ENCODE measurements around the gene VENTX.
"Not testable (repeated sequence)": the region's sequence is repeated elsewhere in the genome, so short reads cannot be mapped to it uniquely, and the experiment has no call there.

VENTX gene

DNA sequence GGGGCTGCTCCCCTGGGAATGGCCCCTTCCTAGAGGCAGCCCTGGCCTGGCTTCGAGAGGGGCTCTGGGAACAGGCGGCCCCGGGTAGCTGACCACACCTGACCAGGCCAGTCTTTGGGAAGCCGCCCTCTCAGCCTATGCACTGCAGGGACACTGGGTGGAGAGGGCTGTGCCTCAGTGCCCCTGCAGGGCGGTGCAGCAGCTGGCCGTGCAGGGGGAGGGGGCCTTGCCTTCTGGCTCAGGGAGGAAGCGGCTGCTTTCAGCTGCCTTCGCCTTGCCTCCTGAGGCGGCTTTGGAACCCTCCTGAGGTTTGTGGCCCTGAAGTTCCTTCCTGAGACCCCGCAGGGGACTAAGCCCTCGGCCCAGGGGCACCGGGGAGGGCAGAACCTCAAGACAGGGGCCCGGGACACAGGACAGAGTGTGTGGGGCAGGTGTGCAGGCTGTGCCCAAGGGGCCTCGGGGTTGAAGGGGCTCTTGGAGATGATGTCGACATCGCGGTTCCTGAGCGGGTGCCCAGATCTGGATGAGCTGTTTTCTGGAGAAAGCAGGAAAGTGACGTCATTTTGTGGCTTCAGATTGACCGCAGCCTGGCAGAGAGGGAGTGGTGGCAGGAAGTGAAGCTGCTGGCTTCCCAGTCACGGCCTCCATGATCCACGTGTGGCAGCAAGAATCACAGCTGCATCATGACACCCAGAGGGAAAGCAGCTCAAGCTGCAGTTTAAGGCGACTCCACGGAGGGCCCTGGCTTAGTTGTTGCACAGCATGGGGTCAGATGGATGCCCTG is 21.4 kb downstream of the VENTX start:
- DNase-seq = peak; percentile 53 to 92 (median 70)

DNA sequence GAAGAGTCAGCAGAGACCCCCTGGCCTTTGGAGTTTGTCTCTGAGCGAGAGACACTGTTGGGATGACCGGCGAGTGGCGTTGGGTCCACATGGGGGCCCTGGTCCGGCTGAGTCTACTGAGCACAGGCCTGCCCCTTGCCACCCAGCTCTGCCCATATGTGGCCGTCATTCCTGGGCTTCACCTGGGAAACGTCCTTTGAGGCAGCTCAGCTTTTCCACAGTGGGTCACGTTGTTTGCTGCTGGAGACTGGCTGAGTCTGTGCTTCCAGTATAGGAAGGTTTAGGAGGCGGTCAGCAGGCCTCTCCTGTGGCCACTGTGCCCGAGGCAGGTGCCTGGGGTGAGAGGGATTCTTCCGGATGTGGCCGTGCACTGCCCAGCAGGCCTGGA is 21.9 kb downstream of the VENTX start:
- no peak for DNase-seq

DNA sequence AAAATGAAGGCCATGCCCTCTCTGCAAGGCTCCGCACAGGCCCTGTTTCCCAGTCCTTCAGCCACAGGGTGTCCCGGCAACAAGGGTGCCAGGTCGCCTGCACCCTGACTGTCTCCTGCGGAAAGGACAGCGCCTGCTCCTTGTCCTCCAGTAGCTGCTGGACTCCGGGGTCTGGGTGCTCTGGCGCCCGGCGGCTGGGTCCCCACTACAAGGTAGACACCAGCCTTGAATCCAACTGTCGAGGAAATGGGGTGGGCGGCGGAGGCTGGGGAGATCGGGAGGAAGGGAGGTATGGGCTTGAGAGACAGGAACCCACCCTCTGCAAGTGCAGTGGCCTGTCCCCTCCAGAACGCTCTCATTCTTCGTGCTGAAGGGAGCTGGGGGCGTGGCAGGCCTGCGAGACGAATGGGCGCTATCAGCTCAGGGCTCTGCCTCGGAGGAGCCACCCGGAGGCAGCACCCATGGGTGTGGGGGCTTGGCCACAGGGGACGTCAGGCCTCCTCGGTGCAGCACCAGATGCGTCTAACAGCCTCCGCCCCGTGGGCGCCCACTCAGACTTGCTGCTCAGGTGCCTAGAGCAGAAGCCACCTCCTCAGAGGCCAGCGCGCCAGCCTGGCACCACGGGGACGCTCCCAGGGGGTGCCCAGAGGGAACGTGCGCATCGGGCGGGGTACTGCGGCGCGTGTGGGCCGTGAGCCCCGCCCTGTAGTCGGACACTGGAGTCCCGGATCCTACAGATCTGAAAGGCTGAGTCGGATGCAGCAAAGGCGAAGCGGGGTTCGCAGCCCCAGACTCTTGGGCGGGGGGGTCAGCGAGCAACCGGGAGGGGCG is 23.5 kb downstream of the VENTX start:
- DNase-seq = peak; percentile 49 to 63 (median 53)

GRCh38 chr10:133261726-133262325 is 24.2 kb downstream of the VENTX start:
- peak; percentile 73 to 86 (median 78) for DNase-seq

- no peak for DNase-seq
Observed at GRCh38 chr10:133262696-133263095, 25.0 kb downstream of the VENTX start.

- DNase-seq = no peak
Observed at GRCh38 chr10:133263674-133264073, 26.0 kb downstream of the VENTX start.

GRCh38 chr10:133264461-133264860 is 26.8 kb downstream of the VENTX start:
- peak in 2 of 5 donors; percentile 36 to 75 for DNase-seq

DNA sequence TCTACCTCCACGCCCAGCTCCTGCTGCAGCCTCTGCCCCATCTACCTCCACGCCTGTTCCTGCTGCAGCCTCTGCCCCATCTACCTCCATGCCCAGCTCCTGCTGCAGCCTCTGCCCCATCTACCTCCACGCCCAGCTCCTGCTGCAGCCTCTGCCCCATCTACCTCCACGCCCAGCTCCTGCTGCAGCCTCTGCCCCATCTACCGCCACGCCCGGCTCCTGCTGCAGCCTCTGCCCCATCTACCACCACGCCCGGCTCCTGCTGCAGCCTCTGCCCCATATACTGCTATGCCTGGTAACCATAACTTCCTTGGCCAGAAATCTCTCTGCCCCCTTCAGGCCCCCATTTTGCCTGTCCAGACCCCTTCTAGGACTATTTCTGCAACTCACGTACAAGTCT is 27.4 kb downstream of the VENTX start:
- DNase-seq = not testable (repeated sequence)

- no peak for DNase-seq
Observed at GRCh38 chr10:133266056-133266795, 28.6 kb downstream of the VENTX start.

DNA sequence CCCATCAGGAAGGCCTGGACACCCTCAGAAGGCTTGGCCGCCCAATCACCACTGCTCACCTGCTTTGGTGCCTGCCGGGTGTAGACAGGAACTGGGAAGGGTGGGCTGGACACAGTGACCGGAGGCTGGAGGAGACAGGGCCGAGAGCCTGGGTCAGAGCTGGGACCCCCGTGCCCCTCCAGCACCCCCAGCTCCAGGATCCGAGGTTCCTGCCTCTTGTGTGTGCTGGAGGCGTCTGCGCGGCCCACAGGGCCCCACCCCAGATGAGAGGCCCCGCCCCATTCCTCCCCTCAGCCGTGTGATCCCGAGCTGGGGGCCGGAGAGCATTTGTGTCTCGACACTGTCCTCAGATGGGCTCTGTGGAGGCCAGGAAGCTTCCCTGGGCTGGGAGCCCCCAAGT is 29.6 kb downstream of the VENTX start:
- DNase-seq = no peak

DNA sequence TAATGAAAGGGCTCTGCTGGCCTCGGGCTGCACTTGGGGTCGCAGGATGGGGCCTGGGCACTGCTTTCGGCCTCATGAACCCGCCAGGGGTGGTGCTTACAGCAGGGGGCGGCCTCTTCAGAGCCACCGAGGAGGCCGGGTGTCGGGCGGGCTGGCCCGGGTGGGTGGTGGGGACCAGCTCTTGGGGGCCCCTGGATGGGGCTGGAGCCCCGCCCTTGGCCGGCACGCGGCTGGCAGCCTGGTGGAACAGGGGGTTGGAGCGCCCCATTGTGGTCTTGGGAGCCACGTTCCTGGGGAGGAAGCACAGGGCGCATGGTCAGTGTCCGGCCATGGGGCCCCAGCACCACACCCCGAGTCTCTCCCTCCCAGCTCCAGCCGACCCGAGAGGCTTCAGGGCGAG is 30.2 kb downstream of the VENTX start:
- no peak for DNase-seq

DNA sequence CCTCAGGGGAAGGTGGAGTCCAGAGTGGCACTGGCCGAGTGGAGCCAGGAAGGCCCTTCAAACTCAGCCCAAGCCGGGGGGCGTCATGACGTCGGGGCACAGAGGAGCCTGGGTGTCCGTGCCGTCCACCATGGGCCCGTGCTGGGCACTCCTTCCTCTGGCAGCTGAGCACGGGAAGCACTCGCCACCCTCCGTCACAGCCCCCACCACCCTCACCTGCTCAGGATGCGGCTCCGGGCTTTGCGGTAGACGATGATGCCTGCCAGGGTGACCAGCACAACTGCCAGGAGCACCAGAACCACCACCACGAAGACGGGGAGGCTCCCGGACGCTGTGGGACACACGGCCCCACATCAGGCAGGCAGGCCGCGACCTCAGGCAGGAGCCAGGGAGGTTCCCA is 30.9 kb downstream of the VENTX start:
- DNase-seq = no peak

DNA sequence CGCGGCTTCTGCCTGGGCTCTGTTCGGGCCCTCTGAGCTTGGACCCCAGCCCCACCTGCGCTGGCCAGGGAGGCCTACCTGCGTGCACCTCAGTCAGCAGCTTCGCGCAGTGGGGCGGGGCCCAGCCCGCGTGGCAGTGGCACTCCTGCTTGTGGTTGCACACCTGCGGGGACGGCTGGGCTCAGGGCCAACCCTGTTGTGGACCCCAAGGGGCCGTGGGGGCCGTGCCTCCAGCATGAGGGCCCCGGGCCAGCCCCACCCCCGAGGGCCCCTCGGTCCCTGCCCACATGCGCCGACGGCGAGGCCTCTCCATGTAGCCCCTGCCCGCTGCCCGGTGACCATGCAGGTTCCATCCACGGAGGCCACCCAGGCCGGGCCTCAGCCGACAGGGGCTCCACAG is 31.7 kb downstream of the VENTX start:
- no peak for DNase-seq

DNA sequence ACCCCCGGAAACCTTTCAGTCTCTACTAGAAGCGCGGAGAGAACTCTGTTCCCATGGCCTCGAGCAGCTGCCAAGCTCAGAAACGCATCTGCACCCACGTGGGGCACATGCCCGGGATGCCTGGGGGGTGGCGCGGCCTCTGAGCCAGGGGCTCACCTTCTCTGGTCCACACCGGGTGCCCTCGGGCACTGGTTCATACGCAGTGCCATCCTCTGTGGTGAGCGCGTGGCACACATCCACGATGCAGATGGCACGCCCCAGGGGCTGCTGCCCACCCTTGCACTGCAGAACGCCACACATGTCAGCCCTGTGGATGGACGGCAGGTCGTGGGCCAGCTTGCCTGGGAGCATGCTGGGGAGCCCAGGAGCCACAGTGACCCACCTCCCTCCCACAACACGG is 32.5 kb downstream of the VENTX start:
- DNase-seq = no peak

DNA sequence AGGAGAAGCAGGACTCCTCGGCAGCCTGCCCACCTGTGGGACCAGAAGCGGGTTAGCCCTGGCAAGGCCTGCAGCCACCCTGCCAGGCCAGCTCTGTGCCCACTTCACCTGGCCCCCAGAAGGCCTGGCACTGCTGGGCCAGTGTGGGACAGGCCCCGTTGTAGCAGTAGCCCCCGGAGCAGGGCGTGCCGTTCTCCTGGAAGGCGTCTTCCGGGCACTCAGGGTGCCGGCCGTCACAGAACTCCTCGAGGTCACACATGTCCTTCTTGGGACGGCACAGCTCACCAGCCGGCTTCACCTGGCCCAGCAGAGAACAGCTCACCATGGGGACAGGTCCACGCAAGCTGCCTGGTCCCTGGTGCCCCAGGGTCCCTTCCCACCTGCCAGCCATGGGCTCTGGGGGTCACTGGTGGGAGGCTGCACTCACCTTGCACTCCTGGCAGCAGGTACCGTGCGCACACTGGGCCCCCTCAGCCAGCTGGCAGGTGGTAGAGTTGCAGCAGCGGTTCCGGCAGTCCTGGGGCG is 33.2 kb downstream of the VENTX start:
- no peak for DNase-seq

GRCh38 chr10:133271521-133272300 is 34.1 kb downstream of the VENTX start:
- no peak for DNase-seq

DNA sequence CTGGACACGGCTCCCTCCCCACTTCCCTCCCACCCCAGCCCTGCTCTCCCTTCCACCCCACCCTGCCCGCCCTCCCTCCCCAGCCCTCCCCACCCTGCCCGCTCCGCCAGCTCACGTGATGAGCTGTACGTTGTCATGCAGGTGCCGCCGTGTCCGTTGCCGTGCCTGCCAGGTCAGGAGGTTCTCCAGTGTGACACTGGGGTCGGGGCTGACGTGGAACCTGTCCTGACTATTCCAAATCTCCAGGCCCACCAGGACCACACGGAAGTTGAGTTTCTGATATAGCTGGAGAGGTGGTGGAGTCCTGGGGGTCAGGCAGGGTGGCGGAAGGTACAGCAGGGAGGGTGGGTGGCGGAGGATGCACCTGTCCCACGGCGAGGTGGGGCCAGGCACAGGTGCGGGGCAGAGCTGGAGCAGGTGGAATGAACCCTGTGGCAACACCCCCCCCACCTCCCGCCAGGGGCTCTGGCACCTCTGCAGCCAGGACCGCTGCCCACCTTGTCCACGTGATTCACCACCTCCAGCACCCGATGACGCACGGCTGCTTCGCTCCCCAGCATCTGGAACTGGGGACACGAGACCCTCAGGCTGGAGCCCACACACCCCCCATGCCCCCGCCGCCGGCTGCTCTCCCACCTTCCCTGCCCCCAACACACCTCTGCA is 34.8 kb downstream of the VENTX start:
- no peak for DNase-seq

GRCh38 chr10:133272964-133273420 is 35.3 kb downstream of the VENTX start:
- no peak for DNase-seq

GRCh38 chr10:133273534-133274143 is 36.0 kb downstream of the VENTX start:
- DNase-seq = no peak
